ENCODE measurements around the gene USP30.

- TF ChIP-seq CTCF (IDR thresholded peaks at IDR 0.05; ENCODE audit: borderline replicate concordance, extremely low read depth, low read length, poor library complexity, severe bottlenecking) (no peak), EZH2 (IDR thresholded peaks at IDR 0.05; ENCODE audit: borderline replicate concordance, low read depth, low read length, severe bottlenecking) (no peak)
These were observed 5.1 kb upstream of the USP30 start for GRCh38 chr12:109047081-109047805.
